BJ (cell line): Measurements from ENCODE around the gene FBRSL1. TPM values are rescaled to one million over a fixed set of nuclear protein-coding genes. Genes with fewer than 3 reads are reported as not detected.

ENCODE experiments used
- CTCF ChIA-PET: fragments of 350-600 bp; formaldehyde crosslinking; extraction: SDS; loops from one replicate; lab custom pipeline; 2021; ENCODE audit warnings: antibody characterized with exemption, inconsistent platforms; lab: Yijun Ruan, JAX
- POLR2A ChIA-PET: fragments of 300-600 bp; sonication (Branson Sonifier 250); formaldehyde crosslinking; extraction: SDS; loops from one replicate; lab custom pipeline; 2021; ENCODE audit warnings: antibody characterized with exemption; lab: Charles Lee
- DNase-seq: peaks from one replicate; pipeline ENCODE4 v3.0.0-alpha.2; 2011; ENCODE audit warnings: low read depth
- H3K27me3 ChIP-seq: 2 replicates; pipeline ENCODE4 v1.6.0; 2011; ENCODE audit warnings: low read length; ENCODE audit not compliant: control insufficient read depth, insufficient read depth
- H3K36me3 ChIP-seq: 2 replicates; pipeline ENCODE4 v1.5.1; 2011; ENCODE audit warnings: low read length; ENCODE audit not compliant: control insufficient read depth, insufficient read depth
- H3K4me3 ChIP-seq: 2 replicates; pipeline ENCODE4 v1.5.1; 2011; ENCODE audit warnings: low read depth, mild to moderate bottlenecking, control low read depth, low read length
- CTCF ChIP-seq: IDR thresholded peaks from 2 replicates; pipeline ENCODE4 v1.5.1; 2011; ENCODE audit warnings: low read depth, mild to moderate bottlenecking, control low read depth, inconsistent platforms, low read length, moderate library complexity; ENCODE audit not compliant: insufficient read depth
- polyA plus RNA-seq: library from polyadenylated mRNA; depleted of rRNA; stranded (reverse); fragments of >200 nt; gene quantifications from 2 replicates; pipeline ENCODE4 v1.2.3, GENCODE V29; 2011

Gene FBRSL1
- polyA plus RNA-seq, 1 experiment = 1.4 TPM

GRCh38 chr12:132487311-132487741, 2.6 kb upstream of the FBRSL1 start:
- ChIA-PET POLR2A (no interaction called here), CTCF (interaction anchor here (1.4 kb wide), 1 partner anchor 334 kb away, joined by 4 read pairs; no protein-coding TSS in a partner anchor)
- H3K4me3 ChIP-seq = no peak overlapping the region
- H3K36me3 ChIP-seq = no peaks in the 10 kb centered on the region
- no peak for TF ChIP-seq CTCF
- DNase-seq = no peak
- no peaks in the 10 kb centered on the region; the same call in none of the 2 replicates for H3K27me3 ChIP-seq

- no peaks in the 10 kb centered on the region; the same call in none of the 2 replicates for H3K27me3 ChIP-seq
- no peak for DNase-seq
- no peak overlapping the region for H3K4me3 ChIP-seq
- CTCF ChIA-PET = no interaction called here
- POLR2A ChIA-PET = no interaction called here
- H3K36me3 ChIP-seq = no peaks in the 10 kb centered on the region
- no peak for TF ChIP-seq CTCF
Measured at GRCh38 chr12:132488127-132489077, 1.5 kb upstream of the FBRSL1 start.

- CTCF ChIA-PET = no interaction called here
- no peak for DNase-seq
- peak overlapping the region; percentile 47 for H3K4me3 ChIP-seq
Measured at GRCh38 chr12:132489078-132489601, 811 bp upstream of the FBRSL1 start.

GRCh38 chr12:132490422-132491137, 629 bp downstream of the FBRSL1 start:
- CTCF ChIA-PET = no interaction called here
- Histone ChIP-seq H3K27me3 (no peaks in the 10 kb centered on the region; the same call in none of the 2 replicates), H3K4me3 (peak overlapping the region; percentile 78), H3K36me3 (0 out of 2 replicates have a peak, but pooled peaks cover 1% of the 10 kb centered on the region)
- no peak for TF ChIP-seq CTCF
- POLR2A ChIA-PET = no interaction called here
- DNase-seq = no peak

More at GRCh38 chr12:132489078-132489601, 811 bp upstream of the FBRSL1 start:
- TF ChIP-seq CTCF = no peak
- Histone ChIP-seq H3K36me3 (no peaks in the 10 kb centered on the region), H3K27me3 (no peaks in the 10 kb centered on the region; the same call in none of the 2 replicates)
- POLR2A ChIA-PET = no interaction called here

- no peak for DNase-seq
- TF ChIP-seq CTCF = no peak
- CTCF ChIA-PET = no interaction called here
Measured at GRCh38 chr12:132491138-132491663, 1.2 kb downstream of the FBRSL1 start.

More at GRCh38 chr12:132491138-132491663, 1.2 kb downstream of the FBRSL1 start:
- H3K36me3 ChIP-seq = 0 out of 2 replicates have a peak, but pooled peaks cover 1% of the 10 kb centered on the region
- POLR2A ChIA-PET = no interaction called here
- peak overlapping the region; percentile 78 for H3K4me3 ChIP-seq
- H3K27me3 ChIP-seq = no peaks in the 10 kb centered on the region; the same call in 1 of the 2 replicates
